KMS-11 (cell line): Measurements from ENCODE around the gene PFKFB4.
"Not testable (repeated sequence)": the region's sequence is repeated elsewhere in the genome, so short reads cannot be mapped to it uniquely, and the experiment has no call there.

Experiments
- H2AFZ ChIP-seq: fragments of 200-600 bp; sonication (generic); 2 replicates; pipeline ENCODE4 v1.6.1; 2016; ENCODE audit warnings: antibody characterized with exemption, mixed run types, low read depth
- H3K27ac ChIP-seq: fragments of 200-600 bp; sonication (generic); 2 replicates; pipeline ENCODE4 v1.6.1; 2016; ENCODE audit warnings: mild to moderate bottlenecking, mixed run types
- H3K27me3 ChIP-seq: fragments of 200-600 bp; sonication (generic); 2 replicates; pipeline ENCODE4 v1.6.1; 2017; ENCODE audit warnings: mild to moderate bottlenecking, low read depth, mixed run types, moderate library complexity; ENCODE audit not compliant: insufficient read depth
- H3K36me3 ChIP-seq: fragments of 200-600 bp; sonication (generic); 2 replicates; pipeline ENCODE4 v1.6.1; 2017; ENCODE audit warnings: mild to moderate bottlenecking, mixed run types; ENCODE audit not compliant: insufficient read depth
- H3K4me1 ChIP-seq: fragments of 200-600 bp; sonication (generic); 2 replicates; pipeline ENCODE4 v1.6.1; 2016; ENCODE audit warnings: mild to moderate bottlenecking, low read depth, mixed run types; ENCODE audit not compliant: poor library complexity, severe bottlenecking
- H3K4me2 ChIP-seq: fragments of 200-600 bp; sonication (generic); 2 replicates; pipeline ENCODE4 v1.7.0; 2016; ENCODE audit warnings: mild to moderate bottlenecking, mixed run types
- H3K4me3 ChIP-seq: fragments of 200-600 bp; sonication (generic); IDR thresholded peaks from 2 replicates; pipeline ENCODE4 v1.6.1; 2017; ENCODE audit warnings: low read depth, low read length, mixed read lengths; ENCODE audit not compliant: insufficient read depth
- H3K79me2 ChIP-seq: fragments of 200-600 bp; sonication (generic); 2 replicates; pipeline ENCODE4 v1.6.1; 2016; ENCODE audit warnings: low read depth, mixed run types; ENCODE audit not compliant: insufficient read depth
- H3K9ac ChIP-seq: fragments of 200-600 bp; sonication (generic); 2 replicates; pipeline ENCODE4 v1.6.1; 2016; ENCODE audit warnings: mild to moderate bottlenecking, mixed run types
- H4K20me1 ChIP-seq: fragments of 200-600 bp; sonication (generic); 2 replicates; pipeline ENCODE4 v1.6.1; 2016; ENCODE audit warnings: mild to moderate bottlenecking, mixed run types; ENCODE audit not compliant: insufficient read depth
- CTCF ChIP-seq: fragments of 200-600 bp; sonication (generic); conservative IDR thresholded peaks from 2 replicates; pipeline ENCODE4 v1.6.1; 2017; ENCODE audit warnings: low read depth, mild to moderate bottlenecking, antibody characterized with exemption, low read length, moderate library complexity, mixed read lengths

PFKFB4 gene

GRCh38 chr3:48477959-48478520, 78.6 kb downstream of the PFKFB4 start:
- no peak overlapping the region for H3K9ac ChIP-seq
- no peaks in the 10 kb centered on the region for H3K79me2 ChIP-seq
- no peak overlapping the region for H3K27ac ChIP-seq
- H3K4me1 ChIP-seq, result peaks cover 44% of the 10 kb centered on the region
- H3K4me3 ChIP-seq, result no peak overlapping the region
- H4K20me1 ChIP-seq, result no peaks in the 10 kb centered on the region
- no peak overlapping the region for H2AFZ ChIP-seq
- no peak for TF ChIP-seq CTCF
- H3K27me3 ChIP-seq, result no peaks in the 10 kb centered on the region
- no peaks in the 10 kb centered on the region for H3K36me3 ChIP-seq
- no peak overlapping the region for H3K4me2 ChIP-seq

- Histone ChIP-seq H3K79me2 (peaks cover 7% of the 10 kb centered on the region; the same call in 1 of the 2 replicates), H3K27me3 (no peaks in the 10 kb centered on the region), H2AFZ (no peak overlapping the region), H3K4me1 (peaks cover 48% of the 10 kb centered on the region), H3K9ac (no peak overlapping the region), H3K36me3 (no peaks in the 10 kb centered on the region), H3K4me2 (no peak overlapping the region), H3K4me3 (no peak overlapping the region), H3K27ac (no peak overlapping the region), H4K20me1 (no peaks in the 10 kb centered on the region)
- no peak for TF ChIP-seq CTCF
Measured at GRCh38 chr3:48476426-48477053, 80.1 kb downstream of the PFKFB4 start.

- no peak overlapping the region for H2AFZ ChIP-seq
- no peaks in the 10 kb centered on the region for H3K36me3 ChIP-seq
- H3K27me3 ChIP-seq, result no peaks in the 10 kb centered on the region
- H3K79me2 ChIP-seq, result peaks cover 14% of the 10 kb centered on the region; the same call in 1 of the 2 replicates
- H3K27ac ChIP-seq, result no peak overlapping the region
- peaks cover 49% of the 10 kb centered on the region for H3K4me1 ChIP-seq
- no peak overlapping the region for H3K9ac ChIP-seq
- H4K20me1 ChIP-seq, result no peaks in the 10 kb centered on the region
- no peak overlapping the region for H3K4me2 ChIP-seq
- no peak for TF ChIP-seq CTCF
- no peak overlapping the region for H3K4me3 ChIP-seq
Measured at GRCh38 chr3:48475188-48475587, 81.4 kb downstream of the PFKFB4 start.

GRCh38 chr3:48474619-48475018, 82.0 kb downstream of the PFKFB4 start:
- H2AFZ ChIP-seq, result no peak overlapping the region
- H3K4me3 ChIP-seq, result no peak overlapping the region
- H3K4me2 ChIP-seq, result no peak overlapping the region; the same call in 1 of the 2 replicates
- no peaks in the 10 kb centered on the region for H3K27me3 ChIP-seq
- peaks cover 14% of the 10 kb centered on the region; the same call in 1 of the 2 replicates for H3K79me2 ChIP-seq
- H3K27ac ChIP-seq, result no peak overlapping the region
- no peak overlapping the region for H3K9ac ChIP-seq
- no peak for TF ChIP-seq CTCF
- H4K20me1 ChIP-seq, result no peaks in the 10 kb centered on the region
- no peaks in the 10 kb centered on the region for H3K36me3 ChIP-seq
- peaks cover 48% of the 10 kb centered on the region for H3K4me1 ChIP-seq

GRCh38 chr3:48474031-48474430, 82.6 kb downstream of the PFKFB4 start:
- not testable (repeated sequence) for H3K36me3 ChIP-seq, H2AFZ ChIP-seq, H3K9ac ChIP-seq, H3K27ac ChIP-seq, H3K4me3 ChIP-seq, H3K4me2 ChIP-seq, H3K27me3 ChIP-seq, H4K20me1 ChIP-seq
- Histone ChIP-seq H3K79me2 (peaks cover 14% of the 10 kb centered on the region; the same call in 1 of the 2 replicates), H3K4me1 (peaks cover 42% of the 10 kb centered on the region)
